ENCODE results near the gene PSMG3.

DNA sequence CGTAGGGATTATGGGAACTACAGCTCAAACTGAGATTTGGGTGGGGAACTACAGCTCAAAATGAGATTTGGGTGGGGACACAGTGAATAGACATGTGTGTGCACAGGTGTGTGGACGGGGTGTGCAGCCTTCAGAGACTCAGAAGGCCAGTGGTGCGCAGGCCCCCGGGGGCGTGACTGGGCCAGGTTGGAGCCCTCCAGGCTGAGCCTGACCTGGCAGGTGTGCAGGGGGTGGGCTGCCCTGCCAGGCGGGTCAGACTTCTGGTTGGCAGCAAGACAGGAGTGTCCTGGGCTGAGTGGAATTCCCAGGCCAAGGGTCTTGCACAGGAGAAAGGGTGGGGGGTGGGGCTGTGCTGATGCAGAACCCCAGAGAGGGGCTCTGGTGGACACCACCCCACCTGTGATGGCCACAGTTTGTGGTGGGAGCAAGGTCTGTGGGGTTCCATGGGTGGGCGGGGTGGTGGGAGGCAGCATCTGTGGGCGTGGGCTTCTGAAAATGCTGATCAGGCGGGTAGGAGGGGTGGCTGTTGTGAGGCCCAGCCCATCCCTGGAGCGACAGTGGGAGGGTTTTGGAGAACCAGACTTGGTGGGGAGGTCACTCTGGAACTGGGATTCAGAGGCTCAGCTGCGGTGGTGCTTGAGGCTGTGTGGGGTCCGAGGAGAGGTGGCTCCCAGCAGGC is 29.3 kb upstream of the PSMG3 start:
- TF ChIP-seq CTCF (IDR thresholded peaks at IDR 0.05): no peak
- no peak for TF ChIP-seq POLR2A (IDR thresholded peaks at IDR 0.05)

Measured in Peyer's patch (tissue), 4 donors.